ENCODE results near the gene SRCIN1.

Gene SRCIN1

GRCh38 chr17:38583828-38584349 is 21.9 kb downstream of the SRCIN1 start:
- Histone ChIP-seq H3K36me3 (ENCODE audit: control insufficient read depth, insufficient read depth, low read length) (no peaks in the 10 kb centered on the region), H3K4me3 (ENCODE audit: insufficient read depth, low read depth, low read length) (no peak overlapping the region), H3K27ac (ENCODE audit: insufficient read depth, low read depth, low read length, poor library complexity, severe bottlenecking) (no peak overlapping the region), H3K9me3 (ENCODE audit: control insufficient read depth, low read length) (no peaks in the 10 kb centered on the region), H3K27me3 (ENCODE audit: control insufficient read depth, insufficient read depth, low read length, poor library complexity, severe bottlenecking) (peaks cover 18% of the 10 kb centered on the region), H3K4me1 (ENCODE audit: control insufficient read depth, insufficient read depth, low read length) (peaks cover 65% of the 10 kb centered on the region)
- WGBS, 2 experiments = 79% methylated on average over 14 of the region's 14 CpGs

- 81 to 89% methylated on average over 2 to 3 of the region's 3 CpGs for WGBS, 2 experiments
- Histone ChIP-seq H3K36me3 (ENCODE audit: control insufficient read depth, insufficient read depth, low read length) (no peaks in the 10 kb centered on the region), H3K27ac (ENCODE audit: insufficient read depth, low read depth, low read length, poor library complexity, severe bottlenecking) (no peak overlapping the region), H3K27me3 (ENCODE audit: control insufficient read depth, insufficient read depth, low read length, poor library complexity, severe bottlenecking) (peaks cover 25% of the 10 kb centered on the region), H3K4me3 (ENCODE audit: insufficient read depth, low read depth, low read length) (no peak overlapping the region), H3K9me3 (ENCODE audit: control insufficient read depth, low read length) (no peaks in the 10 kb centered on the region), H3K4me1 (ENCODE audit: control insufficient read depth, insufficient read depth, low read length) (peaks cover 65% of the 10 kb centered on the region)
Measured at GRCh38 chr17:38583176-38583575, 22.6 kb downstream of the SRCIN1 start.

GRCh38 chr17:38582069-38582468 is 23.7 kb downstream of the SRCIN1 start:
- no peak overlapping the region for H3K4me3 ChIP-seq (ENCODE audit: insufficient read depth, low read depth, low read length)
- H3K4me1 ChIP-seq (ENCODE audit: control insufficient read depth, insufficient read depth, low read length) = peaks cover 60% of the 10 kb centered on the region
- no peaks in the 10 kb centered on the region for H3K36me3 ChIP-seq (ENCODE audit: control insufficient read depth, insufficient read depth, low read length)
- peaks cover 36% of the 10 kb centered on the region for H3K27me3 ChIP-seq (ENCODE audit: control insufficient read depth, insufficient read depth, low read length, poor library complexity, severe bottlenecking)
- H3K9me3 ChIP-seq (ENCODE audit: control insufficient read depth, low read length) = no peaks in the 10 kb centered on the region
- H3K27ac ChIP-seq (ENCODE audit: insufficient read depth, low read depth, low read length, poor library complexity, severe bottlenecking) = no peak overlapping the region

- Histone ChIP-seq H3K9me3 (ENCODE audit: control insufficient read depth, low read length) (no peaks in the 10 kb centered on the region), H3K36me3 (ENCODE audit: control insufficient read depth, insufficient read depth, low read length) (no peaks in the 10 kb centered on the region), H3K27ac (ENCODE audit: insufficient read depth, low read depth, low read length, poor library complexity, severe bottlenecking) (no peak overlapping the region), H3K4me3 (ENCODE audit: insufficient read depth, low read depth, low read length) (no peak overlapping the region), H3K27me3 (ENCODE audit: control insufficient read depth, insufficient read depth, low read length, poor library complexity, severe bottlenecking) (peaks cover 57% of the 10 kb centered on the region), H3K4me1 (ENCODE audit: control insufficient read depth, insufficient read depth, low read length) (peaks cover 39% of the 10 kb centered on the region)
- 19 to 23% methylated on average over 7 of the region's 7 CpGs for WGBS, 2 experiments
Measured at GRCh38 chr17:38579934-38580333, 25.8 kb downstream of the SRCIN1 start.

GRCh38 chr17:38579083-38579480 is 26.7 kb downstream of the SRCIN1 start:
- Histone ChIP-seq H3K27me3 (ENCODE audit: control insufficient read depth, insufficient read depth, low read length, poor library complexity, severe bottlenecking) (peaks cover 66% of the 10 kb centered on the region), H3K4me1 (ENCODE audit: control insufficient read depth, insufficient read depth, low read length) (peaks cover 34% of the 10 kb centered on the region), H3K27ac (ENCODE audit: insufficient read depth, low read depth, low read length, poor library complexity, severe bottlenecking) (no peak overlapping the region), H3K9me3 (ENCODE audit: control insufficient read depth, low read length) (no peaks in the 10 kb centered on the region), H3K4me3 (ENCODE audit: insufficient read depth, low read depth, low read length) (peak overlapping the region; percentile 29), H3K36me3 (ENCODE audit: control insufficient read depth, insufficient read depth, low read length) (no peaks in the 10 kb centered on the region)
- 41 to 44% methylated on average over 7 of the region's 7 CpGs for WGBS, 2 experiments

GRCh38 chr17:38578229-38579082 is 27.3 kb downstream of the SRCIN1 start:
- WGBS, 2 experiments = 3 to 4% methylated on average over 63 of the region's 63 CpGs
- peaks cover 72% of the 10 kb centered on the region for H3K27me3 ChIP-seq (ENCODE audit: control insufficient read depth, insufficient read depth, low read length, poor library complexity, severe bottlenecking)
- peak overlapping the region; percentile 29 for H3K4me3 ChIP-seq (ENCODE audit: insufficient read depth, low read depth, low read length)

GRCh38 chr17:38577645-38578173 is 28.0 kb downstream of the SRCIN1 start:
- H3K4me1 ChIP-seq (ENCODE audit: control insufficient read depth, insufficient read depth, low read length) = peaks cover 39% of the 10 kb centered on the region
- H3K9me3 ChIP-seq (ENCODE audit: control insufficient read depth, low read length) = no peaks in the 10 kb centered on the region

More at GRCh38 chr17:38578229-38579082, 27.3 kb downstream of the SRCIN1 start:
- no peaks in the 10 kb centered on the region for H3K36me3 ChIP-seq (ENCODE audit: control insufficient read depth, insufficient read depth, low read length)
- peak overlapping the region; percentile 44 for H3K27ac ChIP-seq (ENCODE audit: insufficient read depth, low read depth, low read length, poor library complexity, severe bottlenecking)
- H3K9me3 ChIP-seq (ENCODE audit: control insufficient read depth, low read length) = no peaks in the 10 kb centered on the region
- peaks cover 34% of the 10 kb centered on the region for H3K4me1 ChIP-seq (ENCODE audit: control insufficient read depth, insufficient read depth, low read length)

GRCh38 chr17:38577244-38577643 is 28.5 kb downstream of the SRCIN1 start:
- H3K27ac ChIP-seq (ENCODE audit: insufficient read depth, low read depth, low read length, poor library complexity, severe bottlenecking) = no peak overlapping the region
- no peaks in the 10 kb centered on the region for H3K36me3 ChIP-seq (ENCODE audit: control insufficient read depth, insufficient read depth, low read length)
- no peak overlapping the region for H3K4me3 ChIP-seq (ENCODE audit: insufficient read depth, low read depth, low read length)
- WGBS, 2 experiments = 72 to 81% methylated on average over 3 of the region's 3 CpGs
- H3K9me3 ChIP-seq (ENCODE audit: control insufficient read depth, low read length) = no peaks in the 10 kb centered on the region
- peaks cover 36% of the 10 kb centered on the region for H3K4me1 ChIP-seq (ENCODE audit: control insufficient read depth, insufficient read depth, low read length)
- peaks cover 76% of the 10 kb centered on the region for H3K27me3 ChIP-seq (ENCODE audit: control insufficient read depth, insufficient read depth, low read length, poor library complexity, severe bottlenecking)

More at GRCh38 chr17:38577645-38578173, 28.0 kb downstream of the SRCIN1 start:
- peak overlapping the region; percentile 44 for H3K27ac ChIP-seq (ENCODE audit: insufficient read depth, low read depth, low read length, poor library complexity, severe bottlenecking)
- 52 to 59% methylated on average over 12 of the region's 12 CpGs for WGBS, 2 experiments
- peaks cover 76% of the 10 kb centered on the region for H3K27me3 ChIP-seq (ENCODE audit: control insufficient read depth, insufficient read depth, low read length, poor library complexity, severe bottlenecking)
- no peaks in the 10 kb centered on the region for H3K36me3 ChIP-seq (ENCODE audit: control insufficient read depth, insufficient read depth, low read length)
- no peak overlapping the region for H3K4me3 ChIP-seq (ENCODE audit: insufficient read depth, low read depth, low read length)

GRCh38 chr17:38575781-38576180 is 30.0 kb downstream of the SRCIN1 start:
- no peaks in the 10 kb centered on the region for H3K9me3 ChIP-seq (ENCODE audit: control insufficient read depth, low read length)
- H3K4me1 ChIP-seq (ENCODE audit: control insufficient read depth, insufficient read depth, low read length) = peaks cover 40% of the 10 kb centered on the region
- no peak overlapping the region for H3K4me3 ChIP-seq (ENCODE audit: insufficient read depth, low read depth, low read length)
- WGBS, 2 experiments = 85 to 87% methylated on average over 5 of the region's 5 CpGs
- peaks cover 81% of the 10 kb centered on the region for H3K27me3 ChIP-seq (ENCODE audit: control insufficient read depth, insufficient read depth, low read length, poor library complexity, severe bottlenecking)
- H3K36me3 ChIP-seq (ENCODE audit: control insufficient read depth, insufficient read depth, low read length) = no peaks in the 10 kb centered on the region
- no peak overlapping the region for H3K27ac ChIP-seq (ENCODE audit: insufficient read depth, low read depth, low read length, poor library complexity, severe bottlenecking)

GRCh38 chr17:38574712-38575111 is 31.0 kb downstream of the SRCIN1 start:
- 63 to 65% methylated on average over 13 of the region's 13 CpGs for WGBS, 2 experiments
- Histone ChIP-seq H3K9me3 (ENCODE audit: control insufficient read depth, low read length) (no peaks in the 10 kb centered on the region), H3K27me3 (ENCODE audit: control insufficient read depth, insufficient read depth, low read length, poor library complexity, severe bottlenecking) (peaks cover 72% of the 10 kb centered on the region), H3K4me1 (ENCODE audit: control insufficient read depth, insufficient read depth, low read length) (peaks cover 38% of the 10 kb centered on the region), H3K4me3 (ENCODE audit: insufficient read depth, low read depth, low read length) (no peak overlapping the region), H3K27ac (ENCODE audit: insufficient read depth, low read depth, low read length, poor library complexity, severe bottlenecking) (no peak overlapping the region), H3K36me3 (ENCODE audit: control insufficient read depth, insufficient read depth, low read length) (no peaks in the 10 kb centered on the region)
